AG10803 (cell line): ENCODE data around the gene CTCFL.

ENCODE experiments used
- DNase-seq: peaks from one replicate; pipeline ENCODE4 v3.0.0; 2010; ENCODE audit warnings: low read depth
- H3K4me3 ChIP-seq: 2 replicates; pipeline ENCODE4 v1.5.1; 2011; ENCODE audit warnings: mild to moderate bottlenecking, low read length, control low read depth
- CTCF ChIP-seq: conservative IDR thresholded peaks from 2 replicates; pipeline ENCODE4 v1.5.1; 2011; ENCODE audit warnings: mild to moderate bottlenecking, low read length, control low read depth, inconsistent platforms

Gene CTCFL

DNA sequence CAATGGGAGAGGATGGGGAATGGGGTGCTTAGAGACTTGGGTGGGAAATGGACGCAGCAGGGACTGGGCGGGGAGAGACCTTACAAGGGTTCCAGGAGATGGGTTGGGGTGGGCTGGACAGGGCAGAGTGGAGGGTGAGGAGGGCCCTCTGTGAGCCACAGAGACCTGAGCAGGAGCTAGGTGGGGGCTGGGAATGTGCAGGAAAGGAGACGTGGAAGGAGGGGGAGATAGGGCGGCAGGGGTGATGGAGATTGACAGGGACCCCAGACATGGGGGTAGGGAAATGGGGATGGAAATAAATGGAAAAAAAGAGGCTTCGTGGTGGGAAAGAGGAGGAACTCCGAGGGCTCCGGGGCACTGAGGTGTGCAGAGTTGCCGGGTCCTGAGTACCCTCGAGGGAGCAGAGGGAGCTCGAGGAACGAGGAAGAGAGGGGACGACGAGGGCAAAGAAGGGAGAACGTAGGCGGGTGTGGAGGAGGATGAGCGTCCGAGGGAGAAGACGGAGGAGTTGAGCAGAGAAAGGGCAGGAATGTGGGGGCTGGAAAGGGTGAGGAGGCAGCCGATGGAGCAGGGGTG is 2.0 kb upstream of the CTCFL start:
- H3K4me3 ChIP-seq = no peak overlapping the region
- no peak for DNase-seq
- no peak for TF ChIP-seq CTCF

- TF ChIP-seq CTCF = no peak
- H3K4me3 ChIP-seq = no peak overlapping the region
- DNase-seq = no peak
Observed at GRCh38 chr20:57526087-57526884, 1.3 kb upstream of the CTCFL start.

DNA sequence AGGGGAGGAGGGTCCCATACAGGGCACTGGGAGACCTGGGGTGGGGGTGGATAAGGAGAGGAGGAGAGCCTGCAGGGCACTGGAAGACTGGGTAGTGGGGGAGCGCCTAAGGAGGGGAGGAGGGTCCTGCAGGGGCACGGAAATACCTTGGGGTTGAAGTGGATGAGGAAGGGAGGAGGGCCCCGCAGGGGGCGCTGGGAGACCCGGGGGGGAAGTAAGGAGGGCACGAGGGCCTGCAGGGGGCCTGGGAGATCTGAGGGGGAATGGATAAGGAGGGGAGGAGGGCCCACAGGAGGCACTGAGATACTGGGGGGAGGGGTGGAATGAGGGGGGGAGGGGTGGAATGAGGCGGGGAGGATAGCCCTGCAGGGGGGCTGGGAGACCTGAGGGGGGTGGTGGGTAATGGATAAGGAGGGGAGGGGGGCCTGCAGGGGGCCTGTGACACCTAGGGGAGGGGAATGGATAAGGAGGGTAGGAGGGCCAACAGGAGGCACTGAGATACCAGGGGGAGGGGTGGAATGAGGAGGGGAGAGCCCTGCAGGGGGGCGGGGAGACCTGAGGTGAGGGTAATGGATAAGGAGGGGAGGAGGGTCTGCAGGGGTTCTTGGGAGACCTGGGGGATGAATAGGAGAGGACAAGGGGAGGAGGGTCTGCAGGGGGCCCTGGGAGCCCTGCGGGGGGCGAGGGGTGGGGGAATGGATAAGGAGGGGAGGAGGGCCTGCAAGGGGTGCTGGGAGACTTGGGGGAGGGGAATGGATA is 567 bp upstream of the CTCFL start:
- no peak overlapping the region for H3K4me3 ChIP-seq
- no peak for DNase-seq
- no peak for TF ChIP-seq CTCF

- no peak overlapping the region for H3K4me3 ChIP-seq
- TF ChIP-seq CTCF = no peak
- no peak for DNase-seq
Observed at GRCh38 chr20:57523782-57524181, 1.2 kb downstream of the CTCFL start.

- DNase-seq = no peak
- no peak for TF ChIP-seq CTCF
- no peak overlapping the region for H3K4me3 ChIP-seq
Observed at GRCh38 chr20:57522380-57523140, 2.4 kb downstream of the CTCFL start.

- no peak for TF ChIP-seq CTCF
- no peak overlapping the region for H3K4me3 ChIP-seq
- DNase-seq = no peak
Observed at GRCh38 chr20:57517904-57518303, 7.0 kb downstream of the CTCFL start.
